Measurements from ENCODE around the gene PPIE. TPM values are rescaled to one million over a fixed set of nuclear protein-coding genes. Genes with fewer than 3 reads are reported as not detected.

The PPIE gene
- total and polyA plus RNA-seq, 8 donors, result 34.9 to 206 (median 48.8) TPM

- 34 to 47% (median 42%) methylated on average over 7 of the region's 7 CpGs for WGBS, 5 donors
- Histone ChIP-seq H3K4me1 (no peaks in the 10 kb centered on the region), H3K4me3 (no peak overlapping the region), H3K36me3 (no peaks in the 10 kb centered on the region), H3K27me3 (peaks cover 0 to 43% (median 9%) of the 10 kb centered on the region in 3 donors), H3K27ac (no peak overlapping the region), H3K9me3 (peaks cover 0 to 7% (median 0%) of the 10 kb centered on the region in 4 donors)
- no peak for TF ChIP-seq POLR2AphosphoS5 (IDR thresholded peaks at IDR 0.05)
- peak in 5 of 7 experiments; percentile 50 to 83 (median 73) for TF ChIP-seq CTCF (IDR thresholded peaks at IDR 0.05)
- no peak for TF ChIP-seq EP300 (IDR thresholded peaks at IDR 0.05)
- TF ChIP-seq POLR2A (IDR thresholded peaks at IDR 0.05), result no peak
- intact Hi-C loops (cut with DNase I; ENCODE audit: low total_unique reads), result loop anchor here (5.0 kb wide), 1 partner anchor 113 kb away; no protein-coding TSS in a partner anchor
- DNase-seq, result peak in 1 of 2 donors; percentile 84
Observed at GRCh38 chr1:39720094-39720999, 18.3 kb upstream of the PPIE start.

- peaks cover 0 to 7% (median 0%) of the 10 kb centered on the region in 4 donors for H3K9me3 ChIP-seq
- no peak overlapping the region for H3K27ac ChIP-seq
- intact Hi-C loops (cut with DNase I; ENCODE audit: low total_unique reads), result loop anchor here (5.0 kb wide), 1 partner anchor 114 kb away; no protein-coding TSS in a partner anchor
- H3K27me3 ChIP-seq, result peaks cover 0 to 41% (median 9%) of the 10 kb centered on the region in 3 donors
- DNase-seq, result no peak
- H3K4me1 ChIP-seq, result no peaks in the 10 kb centered on the region
- no peaks in the 10 kb centered on the region for H3K36me3 ChIP-seq
- TF ChIP-seq CTCF (IDR thresholded peaks at IDR 0.05) (no peak), POLR2A (IDR thresholded peaks at IDR 0.05) (no peak), POLR2AphosphoS5 (IDR thresholded peaks at IDR 0.05) (no peak), EP300 (IDR thresholded peaks at IDR 0.05) (no peak)
- H3K4me3 ChIP-seq, result no peak overlapping the region
Observed at GRCh38 chr1:39721664-39722063, 17.0 kb upstream of the PPIE start.

- WGBS, 5 donors, result 9 to 42% (median 16%) methylated on average over 2 of the region's 2 CpGs
- Histone ChIP-seq H3K9me3 (peaks cover 0 to 7% (median 0%) of the 10 kb centered on the region in 4 donors), H3K27ac (no peak overlapping the region), H3K4me3 (no peak overlapping the region), H3K27me3 (peaks cover 0 to 36% (median 6%) of the 10 kb centered on the region in 3 donors), H3K4me1 (no peaks in the 10 kb centered on the region), H3K36me3 (no peaks in the 10 kb centered on the region)
- TF ChIP-seq EP300 (IDR thresholded peaks at IDR 0.05), result no peak
- TF ChIP-seq POLR2A (IDR thresholded peaks at IDR 0.05), result no peak
- no peak for TF ChIP-seq CTCF (IDR thresholded peaks at IDR 0.05)
- TF ChIP-seq POLR2AphosphoS5 (IDR thresholded peaks at IDR 0.05), result no peak
- intact Hi-C loops (cut with DNase I; ENCODE audit: low total_unique reads), result loop anchor here (5.0 kb wide), 1 partner anchor 115 kb away; no protein-coding TSS in a partner anchor
- DNase-seq, result no peak
Observed at GRCh38 chr1:39722495-39722894, 16.2 kb upstream of the PPIE start.

GRCh38 chr1:39726600-39726999 is 12.1 kb upstream of the PPIE start:
- peaks cover 5 to 51% (median 24%) of the 10 kb centered on the region in 3 donors for H3K27me3 ChIP-seq
- no peak overlapping the region for H3K27ac ChIP-seq
- intact Hi-C loops (cut with DNase I; ENCODE audit: low total_unique reads), result no loop called here
- H3K4me3 ChIP-seq, result no peak overlapping the region
- 67 to 86% (median 69%) methylated on average over 3 of the region's 3 CpGs for WGBS, 5 donors
- no peaks in the 10 kb centered on the region for H3K4me1 ChIP-seq
- no peak for TF ChIP-seq POLR2AphosphoS5 (IDR thresholded peaks at IDR 0.05)
- no peak for TF ChIP-seq EP300 (IDR thresholded peaks at IDR 0.05)
- peaks cover 0 to 7% (median 0%) of the 10 kb centered on the region in 4 donors for H3K9me3 ChIP-seq
- DNase-seq, result no peak
- H3K36me3 ChIP-seq, result no peaks in the 10 kb centered on the region
